GM12874 (cell line): ENCODE measurements around the gene EXOC2.
A peak's percentile ranks its signal among the peaks of the same experiment; 100 is the strongest.

ENCODE experiments used
- CTCF ChIP-seq: IDR thresholded peaks from 2 replicates; pipeline ENCODE4 v1.5.1; 2011; ENCODE audit warnings: low read depth, mild to moderate bottlenecking, control low read depth, low read length, moderate library complexity; ENCODE audit not compliant: insufficient read depth

The EXOC2 gene

GRCh38 chr6:729606-730320 is 36.8 kb upstream of the EXOC2 start:
- no peak for TF ChIP-seq CTCF

- TF ChIP-seq CTCF, result no peak
These were observed 34.9 kb upstream of the EXOC2 start for GRCh38 chr6:727856-728255.

GRCh38 chr6:723540-723939 is 30.6 kb upstream of the EXOC2 start:
- TF ChIP-seq CTCF, result no peak

- TF ChIP-seq CTCF, result no peak
These were observed 29.7 kb upstream of the EXOC2 start for GRCh38 chr6:722608-723007.

GRCh38 chr6:722077-722524 is 29.2 kb upstream of the EXOC2 start:
- TF ChIP-seq CTCF, result peak; percentile 89

GRCh38 chr6:718345-718744 is 25.4 kb upstream of the EXOC2 start:
- TF ChIP-seq CTCF, result no peak

GRCh38 chr6:717135-717534 is 24.2 kb upstream of the EXOC2 start:
- TF ChIP-seq CTCF, result no peak
